IgD-negative memory B cell (primary cell): Measurements from ENCODE around the gene COX7A1. TPM values are rescaled to one million over a fixed set of nuclear protein-coding genes. Genes with fewer than 3 reads are reported as not detected.

Source experiments
- H3K27ac Mint-ChIP-seq, 3 donors: one replicate each; pipeline ENCODE4 v1.8.0; 2020 to 2022; ENCODE audit warnings: mild to moderate bottlenecking in 3 of 3, mixed read lengths in 3 of 3, moderate library complexity in 1 of 3
- H3K27me3 Mint-ChIP-seq: one replicate; pipeline ENCODE4 v1.8.0; 2021; ENCODE audit warnings: mixed read lengths
- H3K36me3 Mint-ChIP-seq: one replicate; pipeline ENCODE4 v1.8.0; 2020; ENCODE audit warnings: mild to moderate bottlenecking, mixed read lengths
- H3K4me1 Mint-ChIP-seq, 3 donors: one replicate each; pipeline ENCODE4 v1.8.0; 2020 to 2022; ENCODE audit warnings: mixed read lengths in 3 of 3, mild to moderate bottlenecking in 1 of 3
- H3K4me3 Mint-ChIP-seq, 4 donors: one replicate each; pipeline ENCODE4 v1.8.0; 2020 to 2022; ENCODE audit warnings: mild to moderate bottlenecking in 4 of 4, mixed read lengths in 4 of 4, moderate library complexity in 3 of 4
- H3K9me3 Mint-ChIP-seq, 3 donors: one replicate each; pipeline ENCODE4 v1.8.0; 2020 to 2021; ENCODE audit warnings: mixed read lengths in 3 of 3, mild to moderate bottlenecking in 1 of 3
- polyA plus RNA-seq: library from polyadenylated mRNA; unstranded; fragments of 300-500 nt; fragmentation: Illumina TruSeq; gene quantifications from one replicate; pipeline ENCODE4 v1.2.3, GENCODE V29; 2021

COX7A1 gene
- polyA plus RNA-seq, 1 donor from 2014 or later: not detected

DNA sequence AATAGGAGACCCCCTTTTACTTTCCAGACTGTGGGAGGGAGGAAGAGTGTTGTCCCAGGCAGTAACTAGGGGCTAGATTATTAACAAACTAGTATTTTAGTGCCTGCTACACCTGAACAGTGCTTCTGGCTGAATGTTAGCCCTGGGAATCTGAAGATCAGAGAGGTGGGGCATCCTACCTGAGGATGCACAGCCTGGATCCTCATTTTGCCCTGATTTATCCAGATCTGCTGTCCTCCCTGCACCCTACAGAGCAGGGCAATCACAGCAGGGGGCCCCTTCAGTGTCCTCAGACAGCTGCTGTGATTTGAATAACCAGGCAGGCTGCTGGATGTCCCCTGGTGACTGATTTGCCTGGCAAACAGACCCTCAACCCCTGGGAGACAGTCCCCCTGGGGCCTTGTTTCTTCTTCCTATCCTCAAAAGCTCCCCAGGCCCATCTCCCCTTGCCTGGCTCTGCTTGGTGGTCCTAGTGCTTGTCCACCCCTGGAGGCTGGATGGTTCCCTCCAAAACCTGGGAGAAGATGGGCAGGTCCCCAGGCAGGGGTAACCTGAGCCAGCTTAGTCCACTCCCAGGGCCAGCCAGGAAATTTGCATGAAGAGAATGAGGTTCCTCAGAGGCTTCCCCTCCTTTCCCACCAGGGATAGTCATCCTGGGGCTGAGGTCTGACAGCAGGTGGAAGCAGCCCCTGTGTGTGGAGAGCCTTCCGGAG lies 41.6 kb downstream of the COX7A1 start, which contains the start of gene OVOL3:
Gene OVOL3 (plus strand): TSS at position 657 of the 713 bp plus-strand sequence. CDS start 60 bp downstream, outside the sequence.
- no peaks in the 10 kb centered on the region for H3K9me3 Mint-ChIP-seq
- H3K4me3 Mint-ChIP-seq: peak within 1 kb of the TSS in 1 of 4 donors; percentile 81
- peaks cover 0 to 18% (median 8%) of the 10 kb centered on the region in 3 donors for H3K4me1 Mint-ChIP-seq
- H3K27me3 Mint-ChIP-seq: no peaks in the 10 kb centered on the region
- H3K27ac Mint-ChIP-seq: peak within 1 kb of the TSS in 1 of 3 donors; percentile 76
- peaks cover 7% of the 10 kb centered on the region for H3K36me3 Mint-ChIP-seq

DNA sequence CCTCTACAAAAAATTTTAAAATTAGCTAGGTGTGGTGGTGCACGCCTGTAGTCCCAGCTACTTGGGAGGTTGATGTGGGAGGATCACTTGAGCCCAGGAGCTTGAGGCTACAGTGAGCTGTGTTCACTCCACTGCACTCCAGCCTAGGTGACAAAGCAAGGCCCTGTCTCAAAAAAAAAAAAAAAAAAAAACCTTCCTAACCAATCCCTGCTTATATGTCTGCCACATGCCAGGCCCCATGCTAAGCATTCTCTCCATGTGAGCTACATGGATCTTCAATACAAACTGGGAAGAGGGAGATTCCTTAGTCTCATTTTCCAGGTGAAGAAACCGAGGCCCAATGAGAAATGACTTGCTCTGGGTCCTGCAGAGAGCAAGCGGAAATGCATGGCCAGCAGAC lies 43.6 kb downstream of the COX7A1 start:
- H3K9me3 Mint-ChIP-seq: no peaks in the 10 kb centered on the region
- H3K27ac Mint-ChIP-seq: peak overlapping the region in 2 of 3 donors; percentile 71 to 80
- peaks cover 7% of the 10 kb centered on the region for H3K36me3 Mint-ChIP-seq
- H3K27me3 Mint-ChIP-seq: no peaks in the 10 kb centered on the region
- H3K4me1 Mint-ChIP-seq: peaks cover 0 to 8% (median 5%) of the 10 kb centered on the region in 3 donors
- peak overlapping the region in 1 of 4 donors; percentile 45 for H3K4me3 Mint-ChIP-seq

DNA sequence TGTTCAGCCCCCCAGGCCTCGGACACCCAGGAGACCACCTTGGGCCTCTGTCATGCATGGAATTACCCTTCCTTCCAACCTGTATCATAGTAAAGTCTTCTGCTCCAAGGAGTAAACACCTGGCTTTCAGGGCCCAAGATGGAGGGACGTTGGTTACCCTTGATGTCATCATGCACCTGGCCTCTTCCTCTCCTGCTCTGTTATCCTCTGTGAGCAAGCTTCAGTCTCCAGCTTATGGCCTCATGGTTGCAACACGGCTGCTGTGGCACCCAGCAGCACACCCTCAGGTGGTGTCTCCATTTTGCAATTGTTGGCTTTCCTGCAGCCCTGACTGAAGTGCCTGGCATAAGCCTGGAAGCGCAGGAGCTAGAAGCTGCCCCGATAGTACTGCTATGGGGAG lies 45.3 kb downstream of the COX7A1 start:
- H3K4me1 Mint-ChIP-seq: no peaks in the 10 kb centered on the region
- H3K4me3 Mint-ChIP-seq: peak overlapping the region in 2 of 4 donors; percentile 35 to 74
- no peaks in the 10 kb centered on the region for H3K9me3 Mint-ChIP-seq
- H3K36me3 Mint-ChIP-seq: peaks cover 1% of the 10 kb centered on the region
- H3K27me3 Mint-ChIP-seq: no peaks in the 10 kb centered on the region
- H3K27ac Mint-ChIP-seq: no peak overlapping the region

- H3K36me3 Mint-ChIP-seq: peaks cover 1% of the 10 kb centered on the region
- peak overlapping the region in 1 of 4 donors; percentile 43 for H3K4me3 Mint-ChIP-seq
- no peaks in the 10 kb centered on the region for H3K9me3 Mint-ChIP-seq
- H3K27me3 Mint-ChIP-seq: no peaks in the 10 kb centered on the region
- H3K4me1 Mint-ChIP-seq: no peaks in the 10 kb centered on the region
- H3K27ac Mint-ChIP-seq: peak overlapping the region in 1 of 3 donors; percentile 79
These were observed 45.8 kb downstream of the COX7A1 start for GRCh38 chr19:36106441-36106840.

- no peak overlapping the region for H3K27ac Mint-ChIP-seq
- H3K27me3 Mint-ChIP-seq: no peaks in the 10 kb centered on the region
- H3K9me3 Mint-ChIP-seq: no peaks in the 10 kb centered on the region
- H3K4me3 Mint-ChIP-seq: no peak overlapping the region
- peaks cover 0 to 4% (median 0%) of the 10 kb centered on the region in 3 donors for H3K4me1 Mint-ChIP-seq
- peaks cover 1% of the 10 kb centered on the region for H3K36me3 Mint-ChIP-seq
These were observed 48.2 kb downstream of the COX7A1 start for GRCh38 chr19:36103842-36104552.

GRCh38 chr19:36103040-36103626 lies 49.1 kb downstream of the COX7A1 start:
- H3K9me3 Mint-ChIP-seq: no peaks in the 10 kb centered on the region

GRCh38 chr19:36101550-36102327 lies 50.5 kb downstream of the COX7A1 start:
- peaks cover 3% of the 10 kb centered on the region for H3K36me3 Mint-ChIP-seq
- H3K9me3 Mint-ChIP-seq: no peaks in the 10 kb centered on the region
- no peak overlapping the region for H3K4me3 Mint-ChIP-seq
- no peaks in the 10 kb centered on the region for H3K27me3 Mint-ChIP-seq
- H3K27ac Mint-ChIP-seq: no peak overlapping the region
- peaks cover 0 to 4% (median 0%) of the 10 kb centered on the region in 3 donors for H3K4me1 Mint-ChIP-seq

More at GRCh38 chr19:36103040-36103626, 49.1 kb downstream of the COX7A1 start:
- peaks cover 1% of the 10 kb centered on the region for H3K36me3 Mint-ChIP-seq
- H3K4me1 Mint-ChIP-seq: peaks cover 0 to 4% (median 0%) of the 10 kb centered on the region in 3 donors
- H3K4me3 Mint-ChIP-seq: no peak overlapping the region
- H3K27ac Mint-ChIP-seq: no peak overlapping the region
- no peaks in the 10 kb centered on the region for H3K27me3 Mint-ChIP-seq

Other genes starting within 250 kb of the COX7A1 start
- gene HCST, start 249.9 kb downstream of the COX7A1 start, polyA plus RNA-seq: 118 TPM
- gene TYROBP, start 244.2 kb downstream of the COX7A1 start, polyA plus RNA-seq: 13.7 TPM
- 0.15 TPM for gene LRFN3, start 216.1 kb downstream of the COX7A1 start, polyA plus RNA-seq
- gene SDHAF1, start 157.3 kb downstream of the COX7A1 start, polyA plus RNA-seq: 53.7 TPM
- not detected for gene SYNE4, start 143.6 kb downstream of the COX7A1 start, polyA plus RNA-seq
- gene ALKBH6, start 138.2 kb downstream of the COX7A1 start, polyA plus RNA-seq: 15.7 TPM
- gene CLIP3, start 119.6 kb downstream of the COX7A1 start, polyA plus RNA-seq: 0.23 TPM
- gene THAP8, start 98.2 kb downstream of the COX7A1 start, polyA plus RNA-seq: 5.6 TPM
- 0.81 TPM for gene WDR62, start 97.5 kb downstream of the COX7A1 start, polyA plus RNA-seq
- not detected for gene OVOL3, start 41.3 kb downstream of the COX7A1 start, polyA plus RNA-seq
- 144 TPM for gene POLR2I, start 37.6 kb downstream of the COX7A1 start, polyA plus RNA-seq
- gene TBCB, start 37.0 kb downstream of the COX7A1 start, polyA plus RNA-seq: 269 TPM
- 139 TPM for gene CAPNS1, start 12.4 kb downstream of the COX7A1 start, polyA plus RNA-seq
- 3.8 TPM for gene ZNF565, start 62.2 kb upstream of the COX7A1 start, polyA plus RNA-seq
- 69.0 TPM for gene ZNF146, start 62.7 kb upstream of the COX7A1 start, polyA plus RNA-seq
- 5.0 TPM for gene ZFP14, start 226.8 kb upstream of the COX7A1 start, polyA plus RNA-seq